IMR-90 (cell line): ENCODE results near the gene BET1L. TPM values are rescaled to one million over a fixed set of nuclear protein-coding genes. Genes with fewer than 3 reads are reported as not detected.

Experiments used
- ATAC-seq: fragments of 200-7000 bp; cut with Tn5 transposase; 2 replicates; pipeline ENCODE4 v1.9.1; 2020; ENCODE audit warnings: low read depth, mild to moderate bottlenecking, moderate library complexity
- BruUV-seq: library from RNA; stranded (reverse); fragments of 400-500 nt; replicated peaks from 2 replicates; lab custom pipeline; 2021; lab: Mats Ljungman, UMichigan
- CTCF ChIA-PET: fragments of 300-600 bp; formaldehyde crosslinking; extraction: SDS; loops from one replicate; lab custom pipeline; 2021; ENCODE audit warnings: antibody characterized with exemption; lab: Yijun Ruan, JAX
- POLR2A ChIA-PET: fragments of 300-600 bp; sonication (Branson Sonifier 250); formaldehyde crosslinking; loops from one replicate; lab custom pipeline; 2022; ENCODE audit warnings: antibody characterized with exemption; ENCODE audit not compliant: unreplicated experiment; lab: Charles Lee
- DNase-seq: peaks from one replicate; pipeline ENCODE4 v3.0.0; 2013
- H2AFZ ChIP-seq: replicated peaks from 2 replicates; pipeline ENCODE3; 2013; ENCODE audit warnings: low read length, mild to moderate bottlenecking; ENCODE audit not compliant: poor library complexity
- H2AK5ac ChIP-seq: 2 replicates; pipeline ENCODE4 v1.6.1; 2013; ENCODE audit warnings: low read depth, low read length, inconsistent platforms
- H2AK9ac ChIP-seq: replicated peaks from 2 replicates; pipeline ENCODE3; 2013; ENCODE audit warnings: mild to moderate bottlenecking, low read depth, low read length, moderate library complexity; ENCODE audit not compliant: poor library complexity
- H2BK120ac ChIP-seq: 2 replicates; pipeline ENCODE4 v1.6.1; 2013; ENCODE audit warnings: low read depth, low read length, inconsistent platforms
- H2BK15ac ChIP-seq: 3 replicates; pipeline ENCODE4 v1.6.1; 2013; ENCODE audit warnings: low read depth, low read length, inconsistent platforms
- H2BK20ac ChIP-seq: 2 replicates; pipeline ENCODE4 v1.6.1; 2013; ENCODE audit warnings: low read depth, mild to moderate bottlenecking, inconsistent platforms, low read length, moderate library complexity
- H2BK5ac ChIP-seq: 2 replicates; pipeline ENCODE4 v1.6.1; 2013; ENCODE audit warnings: mild to moderate bottlenecking, low read depth, low read length, inconsistent platforms; ENCODE audit not compliant: poor library complexity, severe bottlenecking
- H3K14ac ChIP-seq: replicated peaks from 2 replicates; pipeline ENCODE4 v1.6.1; 2013; ENCODE audit warnings: low read depth, low read length, inconsistent platforms
- H3K18ac ChIP-seq: 2 replicates; pipeline ENCODE4 v1.6.1; 2013; ENCODE audit warnings: low read depth, low read length, control low read depth
- H3K23ac ChIP-seq: 2 replicates; pipeline ENCODE4 v1.6.1; 2013; ENCODE audit warnings: low read depth, low read length, inconsistent platforms
- H3K27ac ChIP-seq: 2 replicates; pipeline ENCODE4 v1.5.1; 2013; ENCODE audit warnings: mild to moderate bottlenecking, control low read depth, low read length; ENCODE audit not compliant: insufficient read depth
- H3K27me3 ChIP-seq: 2 replicates; pipeline ENCODE4 v1.6.1; 2013; ENCODE audit warnings: low read length; ENCODE audit not compliant: control insufficient read depth, insufficient read depth
- H3K36me3 ChIP-seq: 2 replicates; pipeline ENCODE4 v1.6.1; 2013; ENCODE audit warnings: low read length, mixed read lengths; ENCODE audit not compliant: control insufficient read depth, insufficient read depth
- H3K4ac ChIP-seq: 2 replicates; pipeline ENCODE4 v1.6.1; 2013; ENCODE audit warnings: low read depth, low read length, inconsistent platforms
- H3K4me1 ChIP-seq: 2 replicates; pipeline ENCODE4 v1.6.1; 2013; ENCODE audit warnings: low read length, mixed read lengths; ENCODE audit not compliant: control insufficient read depth, insufficient read depth
- H3K4me2 ChIP-seq: 2 replicates; pipeline ENCODE4 v1.6.1; 2013; ENCODE audit warnings: low read depth, mild to moderate bottlenecking, control low read depth, low read length, moderate library complexity
- H3K4me3 ChIP-seq: 2 replicates; pipeline ENCODE4 v1.5.1; 2013; ENCODE audit warnings: low read depth, mild to moderate bottlenecking, control low read depth, low read length, moderate library complexity; ENCODE audit not compliant: insufficient read depth
- H3K56ac ChIP-seq: 2 replicates; pipeline ENCODE4 v1.6.1; 2013; ENCODE audit warnings: low read length, inconsistent platforms; ENCODE audit not compliant: insufficient read depth; ENCODE audit errors: extremely low read depth
- H3K79me1 ChIP-seq, 2 experiments: 2 replicates each; pipeline ENCODE4 v1.6.1; 2013; ENCODE audit warnings: low read length in 2 of 2, inconsistent platforms in 1 of 2, low read depth in 1 of 2
- H3K9ac ChIP-seq: 2 replicates; pipeline ENCODE4 v1.6.1; 2013; ENCODE audit warnings: low read depth, low read length, control low read depth
- H3K9me1 ChIP-seq: 2 replicates; pipeline ENCODE4 v1.6.1; 2013; ENCODE audit warnings: low read length, inconsistent platforms; ENCODE audit not compliant: insufficient read depth
- H3K9me3 ChIP-seq: 2 replicates; pipeline ENCODE4 v1.6.1; 2013; ENCODE audit warnings: low read length; ENCODE audit not compliant: control insufficient read depth, insufficient read depth
- H4K20me1 ChIP-seq: 2 replicates; pipeline ENCODE4 v1.6.1; 2013; ENCODE audit warnings: low read length, inconsistent platforms; ENCODE audit not compliant: insufficient read depth
- H4K5ac ChIP-seq: 2 replicates; pipeline ENCODE4 v1.6.1; 2013; ENCODE audit warnings: mild to moderate bottlenecking, low read depth, low read length, control low read depth
- H4K8ac ChIP-seq, 2 experiments: 2 replicates each; pipeline ENCODE4 v1.6.1; 2013; ENCODE audit warnings: low read depth in 2 of 2, low read length in 2 of 2, control low read depth in 1 of 2, inconsistent platforms in 1 of 2
- H4K91ac ChIP-seq: 2 replicates; pipeline ENCODE4 v1.6.1; 2013; ENCODE audit warnings: low read depth, low read length, inconsistent platforms; ENCODE audit not compliant: insufficient read depth
- BHLHE40 ChIP-seq: fragments of 150-350 bp; IDR thresholded peaks from 2 replicates; pipeline ENCODE4 v1.6.1; 2016; ENCODE audit warnings: mild to moderate bottlenecking, low read depth, low read length
- CEBPB ChIP-seq: IDR thresholded peaks from 2 replicates; pipeline ENCODE4 v1.6.1; 2012; ENCODE audit warnings: low read depth, low read length, improper control_type of control experiment
- CHD1 ChIP-seq: IDR thresholded peaks from 2 replicates; pipeline ENCODE4 v1.6.1; 2012; ENCODE audit warnings: low read depth, low read length, improper control_type of control experiment
- MAFK ChIP-seq: IDR thresholded peaks from 2 replicates; pipeline ENCODE4 v1.6.1; 2012; ENCODE audit warnings: low read depth, low read length, improper control_type of control experiment
- MAZ ChIP-seq: IDR thresholded peaks from 2 replicates; pipeline ENCODE4 v1.6.1; 2012; ENCODE audit warnings: low read depth, mild to moderate bottlenecking, low read length, improper control_type of control experiment, moderate library complexity, borderline replicate concordance
- MXI1 ChIP-seq: IDR thresholded peaks from 2 replicates; pipeline ENCODE4 v1.6.1; 2012; ENCODE audit warnings: low read depth, mild to moderate bottlenecking, low read length, moderate library complexity, borderline replicate concordance
- NFE2L2 ChIP-seq: fragments of 150-350 bp; IDR thresholded peaks from 2 replicates; pipeline ENCODE4 v1.6.1; 2016; ENCODE audit warnings: low read depth, mild to moderate bottlenecking, low read length
- RAD21 ChIP-seq: IDR thresholded peaks from 2 replicates; pipeline ENCODE4 v1.6.1; 2012; ENCODE audit warnings: low read length, improper control_type of control experiment
- RCOR1 ChIP-seq: IDR thresholded peaks from 2 replicates; pipeline ENCODE4 v1.6.1; 2012; ENCODE audit warnings: mild to moderate bottlenecking, low read length, improper control_type of control experiment; ENCODE audit not compliant: insufficient replicate concordance
- RFX5 ChIP-seq: IDR thresholded peaks from 2 replicates; pipeline ENCODE4 v1.8.0; 2012; ENCODE audit warnings: low read depth, mild to moderate bottlenecking, low read length, moderate library complexity
- SMC3 ChIP-seq: fragments of 150-350 bp; IDR thresholded peaks from 2 replicates; pipeline ENCODE4 v1.6.1; 2016; ENCODE audit warnings: low read depth, mild to moderate bottlenecking, antibody characterized with exemption, low read length, moderate library complexity
- WGBS, 2 experiments: methylation state at CpG; one replicate each; pipeline versions ENCODE4 v1.1.5 to v1.1.7; 2013; ENCODE audit warnings: missing lambda C conversion rate in 2 of 2; ENCODE audit not compliant: insufficient read length in 1 of 2; ENCODE audit errors: extremely low coverage in 2 of 2; 5-methylcytosine and 5-hydroxymethylcytosine counted together
- dilution Hi-C: fragments of 300-500 bp; cut with HindIII; formaldehyde crosslinking; loops from one replicate; pipeline ENCODE4 v1.14.3; 2018; ENCODE audit warnings: low sequenced_read_pairs; ENCODE audit not compliant: unreplicated experiment
- in situ Hi-C: fragments of 300-500 bp; cut with MboI; formaldehyde crosslinking; loops from 3 replicates; pipeline ENCODE4 v1.14.3; 2019; ENCODE audit warnings: low sequenced_read_pairs, inconsistent platforms, mixed read lengths
- intact Hi-C: fragments of 100-400 bp; cut with micrococcal nuclease; formaldehyde crosslinking; loops from 2 replicates; pipeline ENCODE4 v1.10.0; 2022
- polyA plus RNA-seq, 3 experiments: library from polyadenylated mRNA; depleted of rRNA; stranded (reverse); fragments of >200 nt; gene quantifications; 2 replicates each; pipeline ENCODE4 v1.2.3, GENCODE V29; 2012; ENCODE audit warnings: low replicate concordance in 1 of 3
- total RNA-seq: library from RNA; depleted of rRNA; stranded (reverse); fragments of >200 nt; gene quantifications from 2 replicates; pipeline ENCODE4 v1.2.3, GENCODE V29; 2012
- TF ChIP-seq, protein P1 (sequence below): fragments of 150-350 bp; IDR thresholded peaks from 2 replicates; pipeline ENCODE4 v1.6.1; 2017; ENCODE audit warnings: mild to moderate bottlenecking, antibody characterized with exemption, low read length, low read depth
- TF ChIP-seq, protein P2 (sequence below): fragments of 150-350 bp; IDR thresholded peaks from 2 replicates; pipeline ENCODE4 v1.6.1; 2016; ENCODE audit warnings: low read depth, mild to moderate bottlenecking, low read length, moderate library complexity, borderline replicate concordance

BET1L gene
- total and polyA plus RNA-seq, 2 of the 4 experiments (the other 2 are of a cell fraction): 10.8 to 90.7 TPM

DNA sequence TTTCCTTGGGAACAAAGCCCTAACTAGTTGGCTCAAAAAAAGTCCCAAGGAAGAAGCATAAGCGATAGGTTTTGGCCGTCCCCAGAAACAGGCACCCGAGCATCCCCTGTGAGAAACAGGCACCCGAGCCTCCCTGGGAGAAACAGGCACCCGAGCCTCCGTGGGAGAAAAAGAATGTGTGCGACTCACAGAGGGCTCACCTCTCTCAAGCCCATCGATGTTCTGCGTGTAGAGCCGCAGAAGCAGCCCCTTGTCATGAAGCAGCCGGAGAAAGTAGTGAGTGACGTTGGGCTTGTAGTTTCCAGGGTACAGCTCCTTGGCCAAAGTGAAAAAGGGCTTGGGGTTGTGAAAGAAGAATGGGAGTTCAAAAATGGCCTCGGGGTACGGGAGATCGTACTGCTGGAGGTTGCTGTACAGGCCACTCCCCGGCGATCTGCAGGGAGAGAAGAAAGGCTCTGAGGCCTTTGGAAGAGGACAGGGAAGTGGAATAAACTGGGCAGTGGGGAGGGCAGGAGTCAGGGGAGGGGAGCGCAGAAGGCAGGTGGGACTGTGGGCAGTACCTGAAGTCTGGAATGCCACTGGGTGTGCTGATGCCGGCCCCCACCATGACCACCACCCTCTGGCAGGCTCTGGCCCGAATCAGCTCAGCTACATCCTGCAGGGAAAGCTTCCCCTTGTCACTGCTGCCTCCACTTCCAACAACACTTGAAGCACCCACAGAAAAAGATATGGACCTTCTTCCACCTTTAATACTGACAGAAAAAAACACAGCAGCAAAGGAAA is 25.8 kb upstream of the BET1L start (continued):
- no peak for TF ChIP-seq RAD21

DNA sequence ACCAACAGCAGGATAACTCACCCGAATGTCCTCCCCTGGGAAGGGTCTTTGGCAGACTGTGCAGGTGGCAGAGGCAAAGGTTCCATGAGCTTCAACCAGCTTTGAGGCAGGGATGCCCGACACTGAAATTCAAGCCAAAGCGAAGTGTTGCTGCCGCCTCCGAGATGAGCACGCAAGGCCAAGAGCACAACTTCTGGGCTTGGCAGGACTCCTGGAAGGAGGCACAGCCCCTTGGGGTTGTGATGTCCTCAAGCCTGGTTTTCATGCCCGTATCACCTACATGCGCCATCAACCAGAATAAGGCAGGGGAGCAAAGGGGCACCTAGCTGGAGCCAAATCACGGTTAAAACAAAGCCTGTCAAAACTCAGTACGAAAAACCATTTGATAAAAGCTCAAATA is 23.2 kb upstream of the BET1L start:
- H2BK120ac ChIP-seq: no peak overlapping the region
- no peak overlapping the region for H2AFZ ChIP-seq
- no peak overlapping the region for H3K4ac ChIP-seq
- peaks cover 2% of the 10 kb centered on the region; the same call in 1 of the 2 replicates for H3K36me3 ChIP-seq
- no peak overlapping the region for H3K27ac ChIP-seq
- no peak overlapping the region for H2BK20ac ChIP-seq
- H3K18ac ChIP-seq: no peak overlapping the region
- no peak overlapping the region for H3K14ac ChIP-seq
- H3K9me1 ChIP-seq: no peaks in the 10 kb centered on the region
- H3K79me1 ChIP-seq: peaks cover 8 to 44% of the 10 kb centered on the region in 2 experiments
- ATAC-seq: no peak
- H4K8ac ChIP-seq: no peak overlapping the region
- no peak overlapping the region for H3K9ac ChIP-seq
- H3K4me1 ChIP-seq: peaks cover 2% of the 10 kb centered on the region; the same call in 1 of the 2 replicates
- H2BK15ac ChIP-seq: no peak overlapping the region
- H4K91ac ChIP-seq: no peak overlapping the region
- dilution Hi-C loops: no loop called here
- no peak for DNase-seq
- H3K4me2 ChIP-seq: no peak overlapping the region
- WGBS, 2 experiments: 100% methylated on average over 1 of the region's 10 CpGs; no CpG with 5 or more reads in 1 of the 2 experiments
- ChIA-PET CTCF (no interaction called here), POLR2A (interaction anchor here (1.1 kb wide), 1 partner anchor 13 kb away, joined by 3 read pairs; no protein-coding TSS in a partner anchor)
- intact Hi-C loops: no loop called here
- no peak overlapping the region for H3K23ac ChIP-seq
- peaks cover 3% of the 10 kb centered on the region; the same call in 1 of the 2 replicates for H4K20me1 ChIP-seq
- no peak overlapping the region for H2AK5ac ChIP-seq
- no TSS peak for BruUV-seq
- H3K4me3 ChIP-seq: no peak overlapping the region
- no peaks in the 10 kb centered on the region for H3K27me3 ChIP-seq
- no peak overlapping the region for H4K5ac ChIP-seq
- in situ Hi-C loops: no loop called here
- H2AK9ac ChIP-seq: no peak overlapping the region
- no peaks in the 10 kb centered on the region for H3K9me3 ChIP-seq
- no peak overlapping the region for H2BK5ac ChIP-seq
- no peak overlapping the region for H3K56ac ChIP-seq
- TF ChIP-seq MXI1: no peak
- no peak for TF ChIP-seq NFE2L2
- no peak for TF ChIP-seq MAZ
- TF ChIP-seq, protein P1, sequence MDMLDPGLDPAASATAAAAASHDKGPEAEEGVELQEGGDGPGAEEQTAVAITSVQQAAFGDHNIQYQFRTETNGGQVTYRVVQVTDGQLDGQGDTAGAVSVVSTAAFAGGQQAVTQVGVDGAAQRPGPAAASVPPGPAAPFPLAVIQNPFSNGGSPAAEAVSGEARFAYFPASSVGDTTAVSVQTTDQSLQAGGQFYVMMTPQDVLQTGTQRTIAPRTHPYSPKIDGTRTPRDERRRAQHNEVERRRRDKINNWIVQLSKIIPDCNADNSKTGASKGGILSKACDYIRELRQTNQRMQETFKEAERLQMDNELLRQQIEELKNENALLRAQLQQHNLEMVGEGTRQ: no peak
- no peak for TF ChIP-seq MAFK
- no peak for TF ChIP-seq RCOR1
- no peak for TF ChIP-seq BHLHE40
- TF ChIP-seq RFX5: no peak
- no peak for TF ChIP-seq SMC3
- no peak for TF ChIP-seq CHD1
- TF ChIP-seq, protein P2, sequence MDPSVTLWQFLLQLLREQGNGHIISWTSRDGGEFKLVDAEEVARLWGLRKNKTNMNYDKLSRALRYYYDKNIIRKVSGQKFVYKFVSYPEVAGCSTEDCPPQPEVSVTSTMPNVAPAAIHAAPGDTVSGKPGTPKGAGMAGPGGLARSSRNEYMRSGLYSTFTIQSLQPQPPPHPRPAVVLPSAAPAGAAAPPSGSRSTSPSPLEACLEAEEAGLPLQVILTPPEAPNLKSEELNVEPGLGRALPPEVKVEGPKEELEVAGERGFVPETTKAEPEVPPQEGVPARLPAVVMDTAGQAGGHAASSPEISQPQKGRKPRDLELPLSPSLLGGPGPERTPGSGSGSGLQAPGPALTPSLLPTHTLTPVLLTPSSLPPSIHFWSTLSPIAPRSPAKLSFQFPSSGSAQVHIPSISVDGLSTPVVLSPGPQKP: no peak
- TF ChIP-seq CEBPB: no peak
